GM12878 (cell line): ENCODE measurements around the gene CACNG4. TPM values are rescaled to one million over a fixed set of nuclear protein-coding genes. Genes with fewer than 3 reads are reported as not detected.

ENCODE experiments used
- ATAC-seq: fragments of 200-7000 bp; cut with Tn5 transposase; 3 replicates; pipeline ENCODE4 v1.9.1; 2020; ENCODE audit warnings: mild to moderate bottlenecking, moderate library complexity
- BruUV-seq: library from RNA; stranded (reverse); fragments of 400-500 nt; replicated peaks from 2 replicates; lab custom pipeline; 2021; lab: Mats Ljungman, UMichigan
- CTCF ChIA-PET: fragments of 300-600 bp; sonication (Branson Sonifier 250); formaldehyde crosslinking; extraction: SDS; loops from one replicate; lab custom pipeline; 2021; ENCODE audit warnings: inconsistent platforms; lab: Yijun Ruan, JAX
- POLR2A ChIA-PET: fragments of 350-600 bp; formaldehyde crosslinking; extraction: SDS; loops from one replicate; lab custom pipeline; 2021; ENCODE audit warnings: inconsistent platforms; lab: Charles Lee
- RAD21 ChIA-PET: fragments of 300-600 bp; sonication (Branson Sonifier 250); formaldehyde crosslinking; loops from one replicate; lab custom pipeline; 2023; ENCODE audit warnings: antibody characterized with exemption; ENCODE audit not compliant: unreplicated experiment; lab: Charles Lee
- SMC1A ChIA-PET: fragments of 300-600 bp; sonication (Branson Sonifier 250); formaldehyde crosslinking; loops from one replicate; lab custom pipeline; 2023; ENCODE audit not compliant: unreplicated experiment, uncharacterized antibody; lab: Charles Lee
- DNase-seq: peaks from one replicate; pipeline ENCODE4 v3.0.0-alpha.2; 2011; ENCODE audit warnings: low read depth, low spot score
- FAIRE-seq: peaks from 3 replicates; lab custom pipeline; 2011; peaks lifted over from hg19 to GRCh38; lab: Jason Lieb, UNC
- H2AFZ ChIP-seq: 2 replicates; pipeline ENCODE4 v1.6.0; 2011; ENCODE audit warnings: low read depth, low read length, control low read depth; ENCODE audit not compliant: control insufficient read depth
- H3K27ac ChIP-seq: 2 replicates; pipeline ENCODE4 v1.5.1; 2011; ENCODE audit warnings: control low read depth; ENCODE audit not compliant: control insufficient read depth, insufficient read depth
- H3K27me3 ChIP-seq, 2 experiments: replicated peaks in 1 of 2; 2 replicates each; pipeline versions ENCODE4 v1.6.0 to v1.6.1; 2011; ENCODE audit warnings: low read length in 1 of 2; ENCODE audit not compliant: control insufficient read depth in 2 of 2, insufficient read depth in 2 of 2
- H3K36me3 ChIP-seq, 2 experiments: 2 replicates each; pipeline ENCODE4 v1.5.1; 2011; ENCODE audit warnings: low read length in 1 of 2; ENCODE audit not compliant: control insufficient read depth in 2 of 2, insufficient read depth in 2 of 2
- H3K4me1 ChIP-seq: 2 replicates; pipeline ENCODE4 v1.6.1; 2011; ENCODE audit warnings: mild to moderate bottlenecking, low read length, moderate library complexity, mixed read lengths; ENCODE audit not compliant: control insufficient read depth, insufficient read depth
- H3K4me2 ChIP-seq: 2 replicates; pipeline ENCODE4 v1.6.0; 2011; ENCODE audit warnings: control low read depth; ENCODE audit not compliant: control insufficient read depth, insufficient read depth
- H3K4me3 ChIP-seq: fragments of 200-600 bp; sonication (generic); 2 replicates; pipeline ENCODE4 v1.5.1; 2016
- H3K79me2 ChIP-seq: 2 replicates; pipeline ENCODE4 v1.6.0; 2011; ENCODE audit warnings: low read length; ENCODE audit not compliant: control insufficient read depth, insufficient read depth
- H3K9ac ChIP-seq: 2 replicates; pipeline ENCODE4 v1.8.0; 2011; ENCODE audit warnings: low read length, control low read depth, mixed read lengths; ENCODE audit not compliant: control insufficient read depth, insufficient read depth
- H3K9me3 ChIP-seq: replicated peaks from 3 replicates; pipeline ENCODE4 v1.5.1; 2011; ENCODE audit warnings: mild to moderate bottlenecking, low read length; ENCODE audit not compliant: control insufficient read depth, insufficient read depth
- H4K20me1 ChIP-seq: 2 replicates; pipeline ENCODE4 v1.6.0; 2011; ENCODE audit not compliant: control insufficient read depth, insufficient read depth
- CREB1 ChIP-seq: IDR thresholded peaks from 2 replicates; pipeline ENCODE4 v1.6.1; 2012; ENCODE audit warnings: low read depth, mild to moderate bottlenecking, inconsistent platforms
- GATAD2B ChIP-seq: fragments of 450-650 bp; conservative IDR thresholded peaks from 2 replicates; pipeline ENCODE4 v1.6.1; 2017; ENCODE audit warnings: low read depth, mild to moderate bottlenecking, moderate library complexity
- IKZF2 ChIP-seq, 2 experiments: fragments of 450-650 bp; IDR thresholded peaks; 2 replicates each; pipeline ENCODE4 v1.6.1; 2017; ENCODE audit warnings: mild to moderate bottlenecking in 2 of 2, moderate library complexity in 2 of 2
- NR2F1 ChIP-seq: fragments of 450-650 bp; conservative IDR thresholded peaks from 2 replicates; pipeline ENCODE4 v1.6.1; 2017; ENCODE audit warnings: mild to moderate bottlenecking
- NRF1 ChIP-seq: conservative IDR thresholded peaks from 2 replicates; pipeline ENCODE4 v1.6.1; 2011; ENCODE audit warnings: mild to moderate bottlenecking, low read depth, low read length, improper control_type of control experiment
- PAX5 ChIP-seq: IDR thresholded peaks from 2 replicates; pipeline ENCODE4 v1.6.1; 2011; ENCODE audit warnings: low read depth, low read length, borderline replicate concordance
- RELA ChIP-seq: fragments of 450-650 bp; IDR thresholded peaks from 2 replicates; pipeline ENCODE4 v1.8.0; 2014; ENCODE audit warnings: borderline replicate concordance; ENCODE audit not compliant: partially characterized antibody
- RUNX3 ChIP-seq: IDR thresholded peaks from 2 replicates; pipeline ENCODE4 v1.6.1; 2012; ENCODE audit warnings: low read length, inconsistent platforms
- SP1 ChIP-seq: IDR thresholded peaks from one replicate; pipeline ENCODE4 v1.6.1; 2011; ENCODE audit warnings: low read depth, low read length
- ZBED1 ChIP-seq: IDR thresholded peaks from 2 replicates; pipeline ENCODE4 v1.6.1; 2016; ENCODE audit warnings: borderline replicate concordance
- ZNF217 ChIP-seq: fragments of 450-650 bp; IDR thresholded peaks from 2 replicates; pipeline ENCODE4 v1.6.1; 2017; ENCODE audit warnings: antibody characterized with exemption, mild to moderate bottlenecking
- ZNF24 ChIP-seq: fragments of 450-650 bp; IDR thresholded peaks from 2 replicates; pipeline ENCODE4 v1.6.1; 2017; ENCODE audit warnings: antibody characterized with exemption, mild to moderate bottlenecking
- WGBS: methylation state at CpG from one replicate; pipeline ENCODE4 v1.1.6; 2016; ENCODE audit warnings: low lambda C conversion rate; ENCODE audit not compliant: insufficient replicate concordance, insufficient coverage; ENCODE audit errors: missing lambda C conversion rate; 5-methylcytosine and 5-hydroxymethylcytosine counted together
- in situ Hi-C: fragments of 300-500 bp; cut with MboI; formaldehyde crosslinking; loops from 9 replicates; pipeline ENCODE4 v1.14.3; 2018; ENCODE audit warnings: mixed read lengths
- intact Hi-C: fragments of 100-400 bp; cut with micrococcal nuclease; formaldehyde crosslinking; loops from one replicate; pipeline ENCODE4 v1.14.2; 2022; ENCODE audit not compliant: unreplicated experiment
- polyA plus RNA-seq, 11 experiments: library from polyadenylated mRNA; depleted of rRNA in 4 of 11; unstranded in 6 of 11; stranded (reverse) in 5 of 11; fragments of >200 nt; fragmentation: Nextera tagmentation in 4 of 11; fragmentation: Illumina TruSeq in 1 of 11; extraction: Ambion mirVana in 4 of 11; extraction: Trizol in 1 of 11; gene quantifications; 1 replicate in 1 of 11; 2 replicates in 10 of 11; pipeline versions ENCODE4 v1.2.1 to v1.2.3, GENCODE V29; 2011 to 2016; ENCODE audit warnings: inconsistent platforms in 2 of 11, missing spikeins in 2 of 11, low read depth in 1 of 11
- total RNA-seq, 4 experiments: library from RNA; depleted of rRNA in 3 of 4; stranded (reverse); fragments of >200 nt in 3 of 4; fragmentation: Illumina TruSeq in 1 of 4; extraction: Trizol in 1 of 4; gene quantifications; 2 replicates each; pipeline versions ENCODE4 v1.2.1 to v1.2.3, GENCODE V29; 2013 to 2021
- TF ChIP-seq, protein P1 (sequence below), 3 experiments: IDR thresholded peaks in 2 of 3; conservative IDR thresholded peaks in 1 of 3; 2 replicates each; pipeline ENCODE4 v1.5.1; 2011; ENCODE audit warnings: low read depth in 3 of 3, low read length in 3 of 3, mild to moderate bottlenecking in 3 of 3, control low read depth in 2 of 3, moderate library complexity in 2 of 3, inconsistent platforms in 1 of 3, mixed read lengths in 1 of 3; ENCODE audit not compliant: control insufficient read depth in 2 of 3, insufficient read depth in 1 of 3; ENCODE audit errors: extremely low read depth in 1 of 3

The CACNG4 gene
- total and polyA plus RNA-seq, 10 of the 15 experiments (the other 5 are each of a cell fraction or from before 2014, with no cell fraction given), result 0.08 TPM; not detected in 8

DNA sequence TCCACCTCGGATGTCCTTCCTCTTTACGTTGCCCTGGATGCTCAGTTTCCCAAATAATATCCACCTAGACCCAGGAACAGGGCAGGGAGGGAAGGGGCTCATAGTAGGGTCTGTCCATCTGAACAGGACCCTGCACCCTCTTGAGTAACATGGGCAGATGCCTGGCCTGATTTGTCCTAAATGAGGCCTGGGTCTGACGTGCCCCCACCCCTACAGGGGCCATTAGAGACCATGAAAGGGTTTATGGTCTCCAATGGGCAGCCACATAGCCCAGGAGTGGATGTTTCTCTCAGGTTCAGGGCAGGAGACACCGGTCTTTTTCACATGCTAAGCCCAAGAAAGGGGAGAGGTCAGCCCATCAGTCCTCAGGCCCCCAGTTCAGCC is 86.6 kb downstream of the CACNG4 start (continued):
- TF ChIP-seq CREB1 (no peak), GATAD2B (no peak), ZBED1 (no peak), NR2F1 (no peak), ZNF24 (no peak), RELA (no peak), SP1 (no peak)
- TF ChIP-seq, all 136 proteins: peak for 0

DNA sequence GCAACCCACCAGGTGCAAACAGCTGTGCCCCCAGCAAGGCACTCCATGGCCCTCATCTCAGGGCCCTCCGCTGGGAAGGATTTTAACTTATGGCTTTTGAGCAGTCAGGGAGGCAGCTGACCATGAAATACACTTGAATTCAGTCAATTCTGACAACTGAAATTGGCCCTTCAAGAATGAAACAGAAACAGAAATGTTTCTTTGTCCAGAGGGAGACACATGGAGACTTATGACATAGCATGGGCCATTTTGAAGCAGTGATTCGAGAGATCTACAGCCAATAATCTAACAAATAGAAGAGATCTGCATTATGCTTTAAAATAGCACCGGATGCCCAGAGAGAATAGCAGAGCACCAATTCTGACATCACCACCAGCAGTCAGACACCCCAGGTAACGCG is 87.3 kb downstream of the CACNG4 start:
- BruUV-seq, result no TSS peak
- intact Hi-C loops, result no loop called here

More for the DNA sequence above, 87.3 kb downstream of the CACNG4 start:
- peaks cover 7% of the 10 kb centered on the region for H3K4me1 ChIP-seq
- H3K27ac ChIP-seq, result no peak overlapping the region
- no peaks in the 10 kb centered on the region for H3K36me3 ChIP-seq
- 40% methylated on average over 5 of the region's 5 CpGs for WGBS
- 0 out of 2 replicates have a peak overlapping the region, but pooled peaks have one; percentile 19 for H3K4me2 ChIP-seq
- in situ Hi-C loops, result no loop called here
- H3K27me3 ChIP-seq, result no peaks in the 10 kb centered on the region
- no peak for TF ChIP-seq ZNF217
- no peak for TF ChIP-seq IKZF2 (IDR thresholded peaks at IDR 0.05)
- TF ChIP-seq RUNX3, result peak; percentile 4; the same call in 1 of the 2 replicates
- TF ChIP-seq, protein P1, sequence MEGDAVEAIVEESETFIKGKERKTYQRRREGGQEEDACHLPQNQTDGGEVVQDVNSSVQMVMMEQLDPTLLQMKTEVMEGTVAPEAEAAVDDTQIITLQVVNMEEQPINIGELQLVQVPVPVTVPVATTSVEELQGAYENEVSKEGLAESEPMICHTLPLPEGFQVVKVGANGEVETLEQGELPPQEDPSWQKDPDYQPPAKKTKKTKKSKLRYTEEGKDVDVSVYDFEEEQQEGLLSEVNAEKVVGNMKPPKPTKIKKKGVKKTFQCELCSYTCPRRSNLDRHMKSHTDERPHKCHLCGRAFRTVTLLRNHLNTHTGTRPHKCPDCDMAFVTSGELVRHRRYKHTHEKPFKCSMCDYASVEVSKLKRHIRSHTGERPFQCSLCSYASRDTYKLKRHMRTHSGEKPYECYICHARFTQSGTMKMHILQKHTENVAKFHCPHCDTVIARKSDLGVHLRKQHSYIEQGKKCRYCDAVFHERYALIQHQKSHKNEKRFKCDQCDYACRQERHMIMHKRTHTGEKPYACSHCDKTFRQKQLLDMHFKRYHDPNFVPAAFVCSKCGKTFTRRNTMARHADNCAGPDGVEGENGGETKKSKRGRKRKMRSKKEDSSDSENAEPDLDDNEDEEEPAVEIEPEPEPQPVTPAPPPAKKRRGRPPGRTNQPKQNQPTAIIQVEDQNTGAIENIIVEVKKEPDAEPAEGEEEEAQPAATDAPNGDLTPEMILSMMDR (IDR thresholded peaks at IDR 0.05 in 2 of 3, conservative IDR thresholded peaks at IDR 0.05 in 1 of 3; ENCODE audit: control insufficient read depth in 2 of 3, extremely low read depth in 1 of 3, insufficient read depth in 1 of 3, low read depth in 3 of 3, low read length in 3 of 3), result no peak
- peak; percentile 36; the same call in 1 of the 2 replicates for TF ChIP-seq PAX5
- TF ChIP-seq NRF1, result no peak
- no peak overlapping the region for H3K4me3 ChIP-seq
- peaks cover 3% of the 10 kb centered on the region for H3K9me3 ChIP-seq
- FAIRE-seq, result peak; percentile 49
- ChIA-PET POLR2A (no interaction called here), RAD21 (interaction anchor here (1.0 kb wide), 1 partner anchor 10 kb away, joined by 4 read pairs; no protein-coding TSS in a partner anchor), SMC1A (no interaction called here), CTCF (no interaction called here)
- DNase-seq, result no peak
- peak overlapping the region; percentile 28 for H2AFZ ChIP-seq
- no peaks in the 10 kb centered on the region for H3K79me2 ChIP-seq
- ATAC-seq, result peak; percentile 72
- no peaks in the 10 kb centered on the region for H4K20me1 ChIP-seq
- H3K9ac ChIP-seq, result no peak overlapping the region
